GM18861 (cell line): ENCODE results near the gene ESRRA.

Experiments used
- ATAC-seq: cut with Tn5 transposase; IDR thresholded peaks from one replicate; pipeline ENCODE4 v1.9.1; 2021; ENCODE audit not compliant: unreplicated experiment

Gene ESRRA

GRCh38 chr11:64364435-64364834, 59.1 kb downstream of the ESRRA start:
- ATAC-seq: no peak

GRCh38 chr11:64364911-64365310, 59.6 kb downstream of the ESRRA start:
- no peak for ATAC-seq
